Adrenal gland (tissue), 12 donors: ENCODE data around the gene PPP1R16B. TPM values are rescaled to one million over a fixed set of nuclear protein-coding genes. Genes with fewer than 3 reads are reported as not detected.

ENCODE experiments used
- DNase-seq, 7 donors: peaks; one replicate each; pipeline ENCODE4 v3.0.0-alpha.2; 2019 to 2020
- H3K27ac ChIP-seq, 5 donors: fragments of 200-600 bp; sonication (generic) in 4 of 5; 1 replicate in 3 of 5; 2 replicates in 2 of 5; pipeline versions ENCODE4 v1.5.1 to v1.8.0; 2016 to 2020; ENCODE audit warnings: mild to moderate bottlenecking in 1 of 5
- H3K27me3 ChIP-seq: fragments of 200-600 bp; 2 replicates; pipeline ENCODE4 v1.8.0; 2021
- H3K36me3 ChIP-seq, 2 donors: fragments of 200-600 bp; replicated peaks in 1 of 2; 1 replicate in 1 of 2; 2 replicates in 1 of 2; pipeline versions ENCODE4 v1.5.1 to v1.8.0; 2018 to 2022
- H3K4me1 ChIP-seq, 2 donors: fragments of 200-600 bp; replicated peaks in 1 of 2; 1 replicate in 1 of 2; 2 replicates in 1 of 2; pipeline versions ENCODE4 v1.5.1 to v1.8.0; 2018 to 2021
- H3K4me3 ChIP-seq, 4 donors: fragments of 200-600 bp; sonication (generic) in 3 of 4; one replicate each; pipeline ENCODE4 v1.5.1; 2016 to 2018
- H3K9me3 ChIP-seq, 3 donors: fragments of 200-600 bp; sonication (generic) in 1 of 3; replicated peaks in 1 of 3; 1 replicate in 2 of 3; 2 replicates in 1 of 3; pipeline versions ENCODE4 v1.5.1 to v1.8.0; 2016 to 2021
- POLR2A ChIP-seq, 2 donors: fragments of 450-650 bp; IDR thresholded peaks; one replicate each; pipeline ENCODE4 v1.6.1; 2017; ENCODE audit warnings: antibody characterized with exemption in 2 of 2, mild to moderate bottlenecking in 2 of 2, moderate library complexity in 1 of 2
- WGBS, 4 donors: extraction: QIAGEN DNeasy Blood & Tissue Kit in 2 of 4; methylation state at CpG; one replicate each; pipeline versions ENCODE4 v1.1.5 to v1.1.7; 2013 to 2017; 5-methylcytosine and 5-hydroxymethylcytosine counted together
- intact Hi-C, 2 donors: fragments of 100-400 bp; cut with DNase I; formaldehyde crosslinking; loops; one replicate each; pipeline versions ENCODE4 v1.14.1 to v1.15.0; 2022 to 2023
- polyA plus RNA-seq, 3 donors: library from polyadenylated mRNA; stranded (reverse); fragments of 200-250 nt in 2 of 3; fragments of 350-450 nt in 1 of 3; fragmentation: Illumina TruSeq in 1 of 3; extraction: RNeasy Lipid Tissue Mini Kit (QIAGEN cat#74804) in 1 of 3; gene quantifications; one replicate each; pipeline ENCODE4 v1.2.3, GENCODE V29; 2013 to 2014
- total RNA-seq, 9 donors: library from RNA; depleted of rRNA in 4 of 9; stranded (reverse); fragments of >200 nt in 4 of 9; fragments of 120-200 nt in 1 of 9; fragmentation: NEBNext Ultra II Directional in 1 of 9; extraction: Animal tissue kit (Norgen Biotek cat#: 25700) in 1 of 9; gene quantifications; one replicate each; pipeline versions ENCODE4 v1.1.0 to v1.2.4, GENCODE V29; 2013 to 2023
- TF ChIP-seq, protein P1 (sequence below), 6 experiments: fragments of 450-650 bp in 4 of 6; fragments of 200-600 bp in 2 of 6; sonication (generic) in 1 of 6; IDR thresholded peaks; 1 replicate in 5 of 6; 2 replicates in 1 of 6; pipeline versions ENCODE4 v1.5.1 to v1.8.0; 2016 to 2021; ENCODE audit warnings: antibody characterized with exemption in 6 of 6, mild to moderate bottlenecking in 2 of 6, moderate library complexity in 1 of 6
- donor health status: healthy with polysubstance abuse.
- donor health status: Bipolar disorder and iron deficiency.
- donor health status: DM: yes; HTN: yes; CAD: no.
- donor health status: DM: no; HTN: no; CAD: no.
- donor health status: DM: no; HTN: no; CAD: no.
- donor health status: DM: yes; HTN: yes; CAD: no.

The PPP1R16B gene
- total and polyA plus RNA-seq, 12 donors, result 1.8 to 18.3 (median 9.2) TPM

DNA sequence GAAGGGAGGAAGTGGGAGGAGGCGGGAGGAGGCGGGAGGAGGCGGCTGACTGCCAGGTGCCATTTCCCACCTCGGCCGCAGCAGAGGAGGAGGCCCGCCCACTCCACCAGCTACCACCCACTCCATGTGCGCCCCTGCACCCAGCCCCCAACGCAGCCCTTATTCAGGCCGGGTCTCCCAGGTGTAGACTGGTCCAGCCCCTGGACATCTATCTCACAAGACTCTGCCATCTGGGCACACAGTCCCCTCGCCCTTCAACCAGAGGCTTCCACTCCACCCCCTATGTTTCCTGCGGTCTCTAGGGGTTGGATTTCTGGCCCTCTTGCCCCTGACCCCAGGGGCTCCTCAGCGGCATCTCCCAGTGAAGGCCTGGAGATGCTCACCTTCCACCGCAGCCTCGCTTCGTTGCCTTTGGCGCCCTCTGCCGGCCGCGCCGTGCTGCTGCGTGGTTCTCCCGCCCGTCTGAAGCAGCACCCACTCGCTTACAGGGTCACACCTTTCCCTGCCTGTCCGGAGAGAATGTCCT lies 88.1 kb downstream of the PPP1R16B start:
- Histone ChIP-seq H3K36me3 (no peaks in the 10 kb centered on the region), H3K27ac (peak overlapping the region in 1 of 5 donors; percentile 29), H3K9me3 (no peaks in the 10 kb centered on the region), H3K4me3 (no peak overlapping the region), H3K27me3 (no peaks in the 10 kb centered on the region), H3K4me1 (no peaks in the 10 kb centered on the region)
- intact Hi-C loops, result loop anchor here (5.0 to 10.0 kb wide), 2 partner anchors 246 to 249 kb away; no protein-coding TSS in a partner anchor
- WGBS, 4 donors, result 9 to 25% (median 12%) methylated on average over 12 to 25 of the region's 25 CpGs
- TF ChIP-seq, protein P1, sequence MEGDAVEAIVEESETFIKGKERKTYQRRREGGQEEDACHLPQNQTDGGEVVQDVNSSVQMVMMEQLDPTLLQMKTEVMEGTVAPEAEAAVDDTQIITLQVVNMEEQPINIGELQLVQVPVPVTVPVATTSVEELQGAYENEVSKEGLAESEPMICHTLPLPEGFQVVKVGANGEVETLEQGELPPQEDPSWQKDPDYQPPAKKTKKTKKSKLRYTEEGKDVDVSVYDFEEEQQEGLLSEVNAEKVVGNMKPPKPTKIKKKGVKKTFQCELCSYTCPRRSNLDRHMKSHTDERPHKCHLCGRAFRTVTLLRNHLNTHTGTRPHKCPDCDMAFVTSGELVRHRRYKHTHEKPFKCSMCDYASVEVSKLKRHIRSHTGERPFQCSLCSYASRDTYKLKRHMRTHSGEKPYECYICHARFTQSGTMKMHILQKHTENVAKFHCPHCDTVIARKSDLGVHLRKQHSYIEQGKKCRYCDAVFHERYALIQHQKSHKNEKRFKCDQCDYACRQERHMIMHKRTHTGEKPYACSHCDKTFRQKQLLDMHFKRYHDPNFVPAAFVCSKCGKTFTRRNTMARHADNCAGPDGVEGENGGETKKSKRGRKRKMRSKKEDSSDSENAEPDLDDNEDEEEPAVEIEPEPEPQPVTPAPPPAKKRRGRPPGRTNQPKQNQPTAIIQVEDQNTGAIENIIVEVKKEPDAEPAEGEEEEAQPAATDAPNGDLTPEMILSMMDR (IDR thresholded peaks at IDR 0.05), result peak; percentile 49 to 88 (median 77)
- no peak for TF ChIP-seq POLR2A (IDR thresholded peaks at IDR 0.05)
- DNase-seq, result peak; percentile 36 to 84 (median 61)

DNA sequence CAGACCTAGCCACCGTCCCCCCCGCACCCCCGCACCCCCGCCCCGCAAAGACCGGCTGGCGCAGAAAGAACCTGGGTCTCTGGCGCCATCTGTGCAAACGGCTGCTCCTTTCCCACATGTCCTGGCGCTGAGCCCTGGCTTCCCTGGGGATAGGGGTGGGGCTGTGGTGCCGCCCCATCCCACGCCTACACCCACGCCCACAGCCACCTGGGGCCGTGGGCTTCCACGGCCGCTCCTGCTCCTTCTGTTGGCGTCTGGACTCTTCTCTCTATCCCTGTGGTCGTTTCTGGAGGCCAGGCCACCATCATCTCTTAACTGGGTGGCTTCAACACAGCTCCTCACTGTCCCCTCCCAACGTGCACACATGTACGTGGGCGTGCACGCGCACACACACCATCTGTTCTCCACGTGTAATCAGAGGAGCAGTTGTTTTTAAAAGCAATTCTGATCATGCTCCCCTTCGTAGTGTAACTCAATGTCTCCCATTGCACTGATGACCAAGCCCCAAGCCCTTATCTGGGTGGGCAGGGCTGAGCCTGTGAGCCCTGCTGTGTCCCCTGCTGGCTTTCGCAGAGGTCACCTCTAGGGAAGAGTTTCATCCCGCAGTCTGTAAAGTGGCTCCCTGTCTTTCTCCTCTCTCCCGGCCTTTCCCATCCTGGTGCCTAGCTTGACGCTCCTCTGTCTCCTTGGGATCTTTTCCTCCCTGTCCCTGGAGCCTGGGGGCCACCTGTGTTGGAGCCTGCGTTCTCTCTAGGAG lies 88.8 kb downstream of the PPP1R16B start:
- Histone ChIP-seq H3K36me3 (no peaks in the 10 kb centered on the region), H3K27me3 (no peaks in the 10 kb centered on the region), H3K27ac (no peak overlapping the region), H3K9me3 (no peaks in the 10 kb centered on the region), H3K4me1 (no peaks in the 10 kb centered on the region), H3K4me3 (no peak overlapping the region)
- 20 to 32% (median 22%) methylated on average over 21 to 30 of the region's 30 CpGs for WGBS, 4 donors
- intact Hi-C loops, result loop anchor here (5.0 to 10.0 kb wide), 2 partner anchors 247 to 249 kb away; no protein-coding TSS in a partner anchor
- no peak for TF ChIP-seq POLR2A (IDR thresholded peaks at IDR 0.05)
- TF ChIP-seq, protein P1 (IDR thresholded peaks at IDR 0.05), result peak in 1 of 6 experiments; percentile 7
- DNase-seq, result no peak

GRCh38 chr20:38895098-38895949 lies 89.8 kb downstream of the PPP1R16B start:
- intact Hi-C loops, result loop anchor here in 1 of 2 donors (10.0 kb wide), 1 partner anchor 251 kb away; no protein-coding TSS in a partner anchor
- WGBS, 4 donors, result 73 to 87% (median 80%) methylated on average over 7 to 9 of the region's 9 CpGs

More at GRCh38 chr20:38895098-38895949, 89.8 kb downstream of the PPP1R16B start:
- H3K4me3 ChIP-seq, result no peak overlapping the region
- DNase-seq, result no peak
- H3K27me3 ChIP-seq, result no peaks in the 10 kb centered on the region
- no peaks in the 10 kb centered on the region for H3K36me3 ChIP-seq
- no peaks in the 10 kb centered on the region for H3K9me3 ChIP-seq
- H3K27ac ChIP-seq, result no peak overlapping the region
- H3K4me1 ChIP-seq, result no peaks in the 10 kb centered on the region
- no peak for TF ChIP-seq POLR2A (IDR thresholded peaks at IDR 0.05)
- TF ChIP-seq, protein P1 (IDR thresholded peaks at IDR 0.05), result no peak
